Esophagus squamous epithelium (tissue), 4 donors: Measurements from ENCODE around the gene PMEPA1.

Experiments used
- CTCF ChIP-seq, 6 experiments: fragments of 450-650 bp in 4 of 6; fragments of 200-600 bp in 2 of 6; sonication (generic) in 2 of 6; IDR thresholded peaks; one replicate each; pipeline ENCODE4 v1.5.1; 2016 to 2019; ENCODE audit warnings: antibody characterized with exemption in 6 of 6, mild to moderate bottlenecking in 4 of 6, moderate library complexity in 4 of 6
- POLR2A ChIP-seq, 4 donors: fragments of 450-650 bp; IDR thresholded peaks; one replicate each; pipeline ENCODE4 v1.6.1; 2017; ENCODE audit warnings: antibody characterized with exemption in 4 of 4, mild to moderate bottlenecking in 4 of 4, moderate library complexity in 3 of 4

GRCh38 chr20:57676589-57677583, 32.9 kb downstream of the PMEPA1 start:
- TF ChIP-seq CTCF (IDR thresholded peaks at IDR 0.05) (no peak), POLR2A (IDR thresholded peaks at IDR 0.05) (no peak)
